Measurements from ENCODE around the gene OPA1.

GRCh38 chr3:193548406-193548805 is 44.6 kb upstream of the OPA1 start:
- TF ChIP-seq TCF7L2 (IDR thresholded peaks at IDR 0.05; ENCODE audit: borderline replicate concordance, extremely low read depth, insufficient read depth, insufficient read length) (no peak), POLR2A (IDR thresholded peaks at IDR 0.05; ENCODE audit: borderline replicate concordance, extremely low read depth, insufficient read depth, insufficient read length) (no peak), POLR2AphosphoS5 (IDR thresholded peaks at IDR 0.05; ENCODE audit: low read depth, low read length) (no peak), EZH2 (IDR thresholded peaks at IDR 0.05) (no peak), CTCF (IDR thresholded peaks at IDR 0.05 in 2 of 3, conservative IDR thresholded peaks at IDR 0.05 in 1 of 3; ENCODE audit: borderline replicate concordance in 1 of 3, insufficient read depth in 1 of 3, low read depth in 2 of 3, low read length in 2 of 3) (no peak), YY1 (IDR thresholded peaks at IDR 0.05; ENCODE audit: extremely low read depth, insufficient replicate concordance, low read depth, low read length) (no peak)

Measured in HCT116 (cell line).